HFFc6 (cell line): Measurements from ENCODE around the gene WDR49. TPM values are rescaled to one million over a fixed set of nuclear protein-coding genes. Genes with fewer than 3 reads are reported as not detected.

Source experiments
- DNase-seq: peaks from one replicate; pipeline ENCODE4 v3.0.0-alpha.2; 2018
- H3K27ac Mint-ChIP-seq: 2 replicates; pipeline ENCODE4 v1.8.0; 2020; ENCODE audit warnings: mild to moderate bottlenecking, mixed read lengths
- H3K27me3 Mint-ChIP-seq: 2 replicates; pipeline ENCODE4 v1.8.0; 2021; ENCODE audit warnings: mild to moderate bottlenecking, moderate library complexity, mixed read lengths; ENCODE audit not compliant: insufficient read depth
- H3K36me3 Mint-ChIP-seq: 2 replicates; pipeline ENCODE4 v1.8.0; 2021; ENCODE audit warnings: low read depth, mixed read lengths
- H3K4me1 Mint-ChIP-seq: 2 replicates; pipeline ENCODE4 v1.8.0; 2020; ENCODE audit warnings: low read depth, mixed read lengths
- H3K4me3 Mint-ChIP-seq: 2 replicates; pipeline ENCODE4 v1.8.0; 2020; ENCODE audit warnings: mild to moderate bottlenecking, moderate library complexity, mixed read lengths
- H3K9me3 Mint-ChIP-seq: 2 replicates; pipeline ENCODE4 v1.8.0; 2020; ENCODE audit warnings: mild to moderate bottlenecking, mixed read lengths
- total RNA-seq, 6 experiments: library from RNA; stranded (reverse); fragmentation: NEBNext Ultra II Directional; extraction: Animal tissue kit (Norgen Biotek cat#: 25700); gene quantifications; 2 replicates in 1 of 6; 3 replicates in 5 of 6; pipeline ENCODE4 v1.2.3, GENCODE V29; 2021
- TF ChIP-seq, protein P1 (sequence below): fragments of 200-600 bp; sonication (generic); IDR thresholded peaks from 2 replicates; pipeline ENCODE4 v1.5.0; 2021; ENCODE audit warnings: antibody characterized with exemption, mild to moderate bottlenecking

The WDR49 gene
- total RNA-seq, 6 experiments from 2014 or later = not detected

DNA sequence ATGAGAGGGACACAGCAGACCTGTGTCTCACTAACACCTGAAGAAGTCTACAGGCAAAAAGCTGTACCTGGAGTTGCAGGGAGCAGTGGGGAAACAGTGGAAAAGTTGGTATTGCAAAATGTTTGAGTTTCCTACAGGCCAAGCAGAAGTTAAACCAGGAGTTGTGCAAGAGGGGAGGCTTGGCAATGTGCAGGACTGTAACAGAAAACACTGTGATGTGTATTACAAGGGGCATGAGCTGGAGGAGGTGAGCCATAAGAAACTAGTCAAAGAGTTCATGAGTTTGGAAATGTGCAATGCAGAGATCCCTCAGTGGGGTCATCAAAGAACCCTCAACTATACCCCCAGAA is 132.8 kb downstream of the WDR49 start:
- Mint-ChIP-seq H3K9me3 (peaks cover 45% of the 10 kb centered on the region), H3K4me1 (no peaks in the 10 kb centered on the region), H3K36me3 (no peaks in the 10 kb centered on the region), H3K27ac (no peak overlapping the region), H3K4me3 (no peak overlapping the region), H3K27me3 (peaks cover 3% of the 10 kb centered on the region; the same call in 1 of the 2 replicates)
- DNase-seq = no peak
- TF ChIP-seq, protein P1, sequence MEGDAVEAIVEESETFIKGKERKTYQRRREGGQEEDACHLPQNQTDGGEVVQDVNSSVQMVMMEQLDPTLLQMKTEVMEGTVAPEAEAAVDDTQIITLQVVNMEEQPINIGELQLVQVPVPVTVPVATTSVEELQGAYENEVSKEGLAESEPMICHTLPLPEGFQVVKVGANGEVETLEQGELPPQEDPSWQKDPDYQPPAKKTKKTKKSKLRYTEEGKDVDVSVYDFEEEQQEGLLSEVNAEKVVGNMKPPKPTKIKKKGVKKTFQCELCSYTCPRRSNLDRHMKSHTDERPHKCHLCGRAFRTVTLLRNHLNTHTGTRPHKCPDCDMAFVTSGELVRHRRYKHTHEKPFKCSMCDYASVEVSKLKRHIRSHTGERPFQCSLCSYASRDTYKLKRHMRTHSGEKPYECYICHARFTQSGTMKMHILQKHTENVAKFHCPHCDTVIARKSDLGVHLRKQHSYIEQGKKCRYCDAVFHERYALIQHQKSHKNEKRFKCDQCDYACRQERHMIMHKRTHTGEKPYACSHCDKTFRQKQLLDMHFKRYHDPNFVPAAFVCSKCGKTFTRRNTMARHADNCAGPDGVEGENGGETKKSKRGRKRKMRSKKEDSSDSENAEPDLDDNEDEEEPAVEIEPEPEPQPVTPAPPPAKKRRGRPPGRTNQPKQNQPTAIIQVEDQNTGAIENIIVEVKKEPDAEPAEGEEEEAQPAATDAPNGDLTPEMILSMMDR = no peak

DNA sequence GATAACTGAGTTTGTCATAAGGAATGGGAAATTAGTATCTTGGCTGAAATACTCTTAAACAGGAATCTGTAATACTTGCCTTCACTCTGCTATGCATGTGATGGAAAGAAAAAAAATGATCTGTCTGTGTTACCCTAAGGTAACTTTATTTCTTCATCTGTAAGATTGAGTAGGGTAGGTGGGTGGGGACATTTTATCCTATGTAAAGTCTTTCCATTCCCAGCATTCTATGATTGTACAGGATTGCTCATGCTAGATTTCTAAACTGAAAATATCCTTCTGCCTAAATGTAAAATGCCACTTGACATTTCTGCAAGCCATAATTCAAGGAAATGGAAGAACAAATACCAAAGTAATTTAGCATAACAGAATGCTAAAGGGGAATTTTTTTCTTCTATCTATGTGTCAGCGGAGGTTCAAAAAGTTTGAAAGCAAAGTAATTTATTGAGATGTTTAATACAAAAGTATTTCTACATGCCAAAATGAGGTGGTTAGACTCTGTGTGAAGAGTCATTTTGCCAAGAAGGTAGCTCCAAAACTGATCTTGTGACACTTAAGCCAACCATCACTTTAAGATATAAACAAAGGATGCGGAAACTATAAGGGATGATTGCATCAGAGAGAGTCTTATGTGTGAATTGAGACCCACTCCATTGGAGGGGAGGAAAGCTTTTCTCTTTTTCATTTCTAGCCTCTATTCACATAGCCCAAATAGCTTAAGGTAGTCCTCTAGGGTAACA is 133.3 kb downstream of the WDR49 start:
- Mint-ChIP-seq H3K27me3 (peaks cover 3% of the 10 kb centered on the region; the same call in 1 of the 2 replicates), H3K4me1 (no peaks in the 10 kb centered on the region), H3K9me3 (peaks cover 45% of the 10 kb centered on the region), H3K27ac (no peak overlapping the region), H3K4me3 (no peak overlapping the region), H3K36me3 (no peaks in the 10 kb centered on the region)
- TF ChIP-seq, protein P1 = no peak
- DNase-seq = no peak

DNA sequence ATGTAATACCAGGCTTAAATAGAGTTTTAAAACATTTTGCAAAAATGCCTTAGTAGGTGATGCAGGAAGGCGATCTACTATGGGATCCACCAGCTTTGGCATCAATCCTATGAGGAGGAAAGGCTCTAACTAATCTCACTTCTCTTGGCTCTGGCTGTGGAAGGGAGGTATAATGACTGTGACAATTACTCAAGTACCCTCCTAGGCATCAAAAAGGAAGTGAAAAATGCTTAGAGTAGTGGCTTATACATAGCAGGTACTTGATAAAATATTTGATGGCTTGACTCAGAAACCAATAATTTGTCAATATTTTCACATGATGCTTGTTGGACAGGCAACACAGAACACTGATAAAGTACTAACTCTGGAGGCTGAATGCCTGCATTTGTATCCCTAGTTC is 145.8 kb downstream of the WDR49 start:
- DNase-seq = no peak
- H3K4me1 Mint-ChIP-seq = no peaks in the 10 kb centered on the region
- no peaks in the 10 kb centered on the region; the same call in 1 of the 2 replicates for H3K36me3 Mint-ChIP-seq
- H3K27ac Mint-ChIP-seq = no peak overlapping the region
- H3K27me3 Mint-ChIP-seq = no peaks in the 10 kb centered on the region; the same call in 1 of the 2 replicates
- TF ChIP-seq, protein P1 = no peak
- H3K9me3 Mint-ChIP-seq = peaks cover 37% of the 10 kb centered on the region
- H3K4me3 Mint-ChIP-seq = no peak overlapping the region

DNA sequence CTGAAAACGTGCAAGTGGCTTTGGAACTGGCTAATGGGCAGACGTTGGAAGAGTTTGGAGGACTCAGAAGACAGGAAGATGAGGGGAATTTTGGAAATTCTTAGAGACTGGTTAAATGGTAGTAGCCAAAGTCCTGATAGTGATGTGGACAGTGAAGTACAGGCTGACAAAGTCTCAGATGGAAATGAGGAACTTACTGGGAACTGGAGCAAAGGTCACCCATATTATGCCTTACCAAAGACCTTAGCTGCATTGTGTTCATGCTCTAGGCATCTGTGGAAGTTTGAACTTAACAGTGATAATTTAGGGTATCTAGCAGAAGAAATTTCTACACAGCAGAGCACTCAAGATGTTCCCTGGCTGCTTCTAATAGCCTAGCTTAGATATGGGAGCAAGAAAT is 151.3 kb downstream of the WDR49 start:
- no peaks in the 10 kb centered on the region for H3K4me1 Mint-ChIP-seq
- H3K36me3 Mint-ChIP-seq = peaks cover 8% of the 10 kb centered on the region; the same call in 1 of the 2 replicates
- H3K9me3 Mint-ChIP-seq = peaks cover 36% of the 10 kb centered on the region
- H3K27ac Mint-ChIP-seq = no peak overlapping the region
- no peak overlapping the region for H3K4me3 Mint-ChIP-seq
- TF ChIP-seq, protein P1 = no peak
- DNase-seq = no peak
- H3K27me3 Mint-ChIP-seq = peaks cover 2% of the 10 kb centered on the region

DNA sequence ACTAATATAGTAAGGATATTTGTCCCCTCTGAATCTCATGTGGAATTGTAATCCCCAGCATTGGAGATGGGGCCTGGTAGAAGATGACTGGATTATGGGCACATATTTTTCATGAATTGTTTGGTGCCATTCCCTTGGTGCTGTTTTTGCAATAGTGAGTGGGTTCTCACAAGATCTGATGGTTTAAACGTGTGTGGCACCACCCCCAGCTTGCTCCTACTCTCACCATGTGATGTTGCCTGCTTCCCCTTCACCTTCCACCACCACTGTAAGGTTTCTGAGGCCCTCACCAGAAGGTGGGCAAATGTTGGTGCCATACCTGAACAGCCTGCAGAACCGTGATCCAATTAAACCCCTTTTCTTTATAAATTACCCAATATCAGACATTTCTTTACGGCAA is 151.8 kb downstream of the WDR49 start:
- Mint-ChIP-seq H3K4me1 (no peaks in the 10 kb centered on the region), H3K4me3 (no peak overlapping the region), H3K27ac (no peak overlapping the region), H3K9me3 (peaks cover 41% of the 10 kb centered on the region), H3K36me3 (peaks cover 8% of the 10 kb centered on the region; the same call in 1 of the 2 replicates), H3K27me3 (peaks cover 2% of the 10 kb centered on the region)
- TF ChIP-seq, protein P1 = no peak
- no peak for DNase-seq
